ENCODE measurements around the gene TCF4. TPM values are rescaled to one million over a fixed set of nuclear protein-coding genes. Genes with fewer than 3 reads are reported as not detected.

The TCF4 gene
- total RNA-seq, 4 donors from 2014 or later = 58.0 to 84.3 (median 68.1) TPM

GRCh38 chr18:55444536-55444935 lies 143.5 kb downstream of the TCF4 start:
- no peak for DNase-seq (ENCODE audit: extremely low spot score)
- no peaks in the 10 kb centered on the region for H3K9me3 ChIP-seq
- intact Hi-C loops (cut with DNase I) = no loop called here
- peaks cover 3 to 16% (median 10%) of the 10 kb centered on the region in 4 donors for H3K4me1 ChIP-seq
- H3K36me3 ChIP-seq = no peaks in the 10 kb centered on the region
- H3K4me3 ChIP-seq = no peak overlapping the region
- WGBS = 86% methylated on average over 1 of the region's 1 CpG
- TF ChIP-seq POLR2A (IDR thresholded peaks at IDR 0.05; ENCODE audit: low read depth) = no peak
- no peak for TF ChIP-seq POLR2AphosphoS5 (IDR thresholded peaks at IDR 0.05)
- no peak for TF ChIP-seq EP300 (IDR thresholded peaks at IDR 0.05)
- no peak for TF ChIP-seq CTCF (IDR thresholded peaks at IDR 0.05)
- H3K27ac ChIP-seq (replicated peaks in 1 of 4) = no peak overlapping the region
- H3K27me3 ChIP-seq = no peaks in the 10 kb centered on the region

- intact Hi-C loops (cut with DNase I) = no loop called here
- Histone ChIP-seq H3K36me3 (no peaks in the 10 kb centered on the region), H3K27ac (replicated peaks in 1 of 4) (no peak overlapping the region), H3K4me3 (no peak overlapping the region), H3K27me3 (no peaks in the 10 kb centered on the region), H3K9me3 (no peaks in the 10 kb centered on the region), H3K4me1 (peaks cover 3 to 12% (median 10%) of the 10 kb centered on the region in 4 donors)
- no peak for TF ChIP-seq CTCF (IDR thresholded peaks at IDR 0.05)
- TF ChIP-seq EP300 (IDR thresholded peaks at IDR 0.05) = no peak
- no peak for TF ChIP-seq POLR2AphosphoS5 (IDR thresholded peaks at IDR 0.05)
- TF ChIP-seq POLR2A (IDR thresholded peaks at IDR 0.05; ENCODE audit: low read depth) = no peak
- DNase-seq (ENCODE audit: extremely low spot score) = no peak
- WGBS = 97% methylated on average over 3 of the region's 3 CpGs
Observed at GRCh38 chr18:55443776-55444175, 144.2 kb downstream of the TCF4 start.

- Histone ChIP-seq H3K27ac (replicated peaks in 1 of 4) (no peak overlapping the region), H3K9me3 (no peaks in the 10 kb centered on the region), H3K4me3 (no peak overlapping the region), H3K27me3 (no peaks in the 10 kb centered on the region), H3K36me3 (no peaks in the 10 kb centered on the region), H3K4me1 (peaks cover 3 to 12% (median 10%) of the 10 kb centered on the region in 4 donors)
- TF ChIP-seq POLR2A (IDR thresholded peaks at IDR 0.05; ENCODE audit: low read depth) (no peak), EP300 (IDR thresholded peaks at IDR 0.05) (no peak), CTCF (IDR thresholded peaks at IDR 0.05) (no peak), POLR2AphosphoS5 (IDR thresholded peaks at IDR 0.05) (no peak)
- no peak for DNase-seq (ENCODE audit: extremely low spot score)
- intact Hi-C loops (cut with DNase I) = no loop called here
- WGBS = 79% methylated on average over 4 of the region's 4 CpGs
Observed at GRCh38 chr18:55442561-55442960, 145.4 kb downstream of the TCF4 start.

GRCh38 chr18:55440988-55441387 lies 147.0 kb downstream of the TCF4 start:
- DNase-seq (ENCODE audit: extremely low spot score) = no peak
- no peaks in the 10 kb centered on the region for H3K36me3 ChIP-seq
- no peaks in the 10 kb centered on the region for H3K27me3 ChIP-seq
- peaks cover 3 to 12% (median 10%) of the 10 kb centered on the region in 4 donors for H3K4me1 ChIP-seq
- no peak overlapping the region for H3K27ac ChIP-seq (replicated peaks in 1 of 4)
- intact Hi-C loops (cut with DNase I) = no loop called here
- no peaks in the 10 kb centered on the region for H3K9me3 ChIP-seq
- TF ChIP-seq POLR2AphosphoS5 (IDR thresholded peaks at IDR 0.05) (no peak), POLR2A (IDR thresholded peaks at IDR 0.05; ENCODE audit: low read depth) (no peak), EP300 (IDR thresholded peaks at IDR 0.05) (no peak), CTCF (IDR thresholded peaks at IDR 0.05) (no peak)
- H3K4me3 ChIP-seq = no peak overlapping the region

GRCh38 chr18:55439056-55439455 lies 148.9 kb downstream of the TCF4 start:
- no peak for TF ChIP-seq CTCF (IDR thresholded peaks at IDR 0.05)
- no peak for TF ChIP-seq POLR2A (IDR thresholded peaks at IDR 0.05; ENCODE audit: low read depth)
- no peak for TF ChIP-seq POLR2AphosphoS5 (IDR thresholded peaks at IDR 0.05)
- no peak for TF ChIP-seq EP300 (IDR thresholded peaks at IDR 0.05)
- 98% methylated on average over 3 of the region's 3 CpGs for WGBS
- Histone ChIP-seq H3K9me3 (no peaks in the 10 kb centered on the region), H3K36me3 (no peaks in the 10 kb centered on the region), H3K4me1 (peaks cover 7 to 12% (median 10%) of the 10 kb centered on the region in 4 donors), H3K27ac (replicated peaks in 1 of 4) (no peak overlapping the region), H3K27me3 (no peaks in the 10 kb centered on the region), H3K4me3 (no peak overlapping the region)
- no peak for DNase-seq (ENCODE audit: extremely low spot score)
- intact Hi-C loops (cut with DNase I) = no loop called here
